ENCODE data around the gene MCC.

GRCh38 chr5:113216545-113216944 lies 271.7 kb downstream of the MCC start:
- TF ChIP-seq CTCF (IDR thresholded peaks at IDR 0.05) (no peak), POLR2A (IDR thresholded peaks at IDR 0.05) (no peak)

Measured in thyroid gland (tissue), 4 donors.